Occipital lobe (tissue), 2 donors: Measurements from ENCODE around the gene CCDC127. TPM values are rescaled to one million over a fixed set of nuclear protein-coding genes. Genes with fewer than 3 reads are reported as not detected.
A peak's percentile ranks its signal among the peaks of the same experiment; 100 is the strongest.
"Not testable (repeated sequence)": the region's sequence is repeated elsewhere in the genome, so short reads cannot be mapped to it uniquely, and the experiment has no call there.

ENCODE experiments used
- DNase-seq: peaks from one replicate; lab custom pipeline; 2025; lab: John Stamatoyannopoulos, UW
- total RNA-seq: library from RNA; depleted of rRNA; stranded (reverse); fragments of >200 nt; gene quantifications from one replicate; pipeline ENCODE4 v1.2.3, GENCODE V29; 2014

Gene CCDC127
- total RNA-seq, result 6.7 TPM

GRCh38 chr5:217494-218456, at the start of gene CCDC127, which contains the start of gene SDHA:
TSS of gene CCDC127 (minus strand) at chr5:218153. CDS start at chr5:216849, 1,304 bp downstream.
TSS of gene SDHA (plus strand) at chr5:218320. CDS start at chr5:218356, 36 bp downstream.
- DNase-seq, result peak; percentile 91

GRCh38 chr5:267716-268115, 49.8 kb upstream of the CCDC127 start:
- no peak for DNase-seq

- DNase-seq, result not testable (repeated sequence)
Observed at GRCh38 chr5:266311-267026, 48.5 kb upstream of the CCDC127 start.

- DNase-seq, result no peak
Observed at GRCh38 chr5:264338-264737, 46.4 kb upstream of the CCDC127 start.

- DNase-seq, result not testable (repeated sequence)
Observed at GRCh38 chr5:263275-263974, 45.5 kb upstream of the CCDC127 start.

GRCh38 chr5:257148-257547, 39.2 kb upstream of the CCDC127 start:
- no peak for DNase-seq

- not testable (repeated sequence) for DNase-seq
Observed at GRCh38 chr5:256347-256746, 38.4 kb upstream of the CCDC127 start.

GRCh38 chr5:255116-255515, 37.2 kb upstream of the CCDC127 start:
- not testable (repeated sequence) for DNase-seq

- DNase-seq, result not testable (repeated sequence)
Observed at GRCh38 chr5:254322-254721, 36.4 kb upstream of the CCDC127 start.

GRCh38 chr5:252546-252945, 34.6 kb upstream of the CCDC127 start:
- DNase-seq, result no peak

- not testable (repeated sequence) for DNase-seq
Observed at GRCh38 chr5:251975-252374, 34.0 kb upstream of the CCDC127 start.

- not testable (repeated sequence) for DNase-seq
Observed at GRCh38 chr5:251538-251937, 33.6 kb upstream of the CCDC127 start.

GRCh38 chr5:251016-251415, 33.1 kb upstream of the CCDC127 start:
- DNase-seq, result not testable (repeated sequence)

GRCh38 chr5:250396-250795, 32.4 kb upstream of the CCDC127 start:
- not testable (repeated sequence) for DNase-seq

- not testable (repeated sequence) for DNase-seq
Observed at GRCh38 chr5:245717-246116, 27.8 kb upstream of the CCDC127 start.

GRCh38 chr5:243683-244367, 25.9 kb upstream of the CCDC127 start:
- DNase-seq, result not testable (repeated sequence)

GRCh38 chr5:241045-241669, 23.2 kb upstream of the CCDC127 start:
- DNase-seq, result not testable (repeated sequence)

GRCh38 chr5:240550-240949, 22.6 kb upstream of the CCDC127 start:
- not testable (repeated sequence) for DNase-seq

- peak; percentile 34 for DNase-seq
Observed at GRCh38 chr5:237931-238330, 20.0 kb upstream of the CCDC127 start.

GRCh38 chr5:235527-235926, 17.6 kb upstream of the CCDC127 start:
- not testable (repeated sequence) for DNase-seq
